HG03045 (cell line): ENCODE measurements around the gene PBX1.

Experiments used
- ATAC-seq: cut with Tn5 transposase; IDR thresholded peaks from one replicate; pipeline ENCODE4 v1.9.1; 2021; ENCODE audit warnings: mild to moderate bottlenecking, moderate library complexity; ENCODE audit not compliant: unreplicated experiment

PBX1 gene

DNA sequence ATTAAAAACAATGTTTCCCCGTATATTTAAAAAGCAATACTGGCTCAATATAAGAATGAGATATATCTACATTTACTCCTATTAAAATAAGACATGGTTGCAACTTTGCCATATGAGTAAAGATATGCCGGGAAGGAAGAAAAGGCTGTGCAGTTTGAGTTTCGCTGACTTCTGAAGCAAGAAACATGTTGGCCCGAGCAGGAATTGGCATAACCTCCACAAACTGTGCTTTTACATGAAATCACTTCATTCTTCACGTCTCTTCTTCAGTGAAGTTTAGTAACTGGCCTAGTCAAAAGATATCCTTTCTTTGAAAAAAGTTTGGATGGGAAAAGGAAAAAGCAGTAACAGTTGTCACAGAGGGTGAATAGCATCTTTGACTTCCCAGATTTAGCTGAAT, 342.0 kb downstream of the PBX1 start:
- ATAC-seq: no peak
